Peyer's patch (tissue), 4 donors: ENCODE data around the gene SNRPF.

Source experiments
- CTCF ChIP-seq, 6 experiments: fragments of 450-650 bp in 4 of 6; fragments of 200-600 bp in 2 of 6; sonication (generic) in 1 of 6; IDR thresholded peaks; one replicate each; pipeline ENCODE4 v1.5.1; 2017 to 2019; ENCODE audit warnings: antibody characterized with exemption in 6 of 6, mild to moderate bottlenecking in 3 of 6, moderate library complexity in 1 of 6
- POLR2A ChIP-seq, 2 donors: fragments of 450-650 bp; IDR thresholded peaks; one replicate each; pipeline ENCODE4 v1.5.1; 2017; ENCODE audit warnings: antibody characterized with exemption in 2 of 2, mild to moderate bottlenecking in 2 of 2, moderate library complexity in 2 of 2

- TF ChIP-seq POLR2A (IDR thresholded peaks at IDR 0.05): no peak
- no peak for TF ChIP-seq CTCF (IDR thresholded peaks at IDR 0.05)
These were observed 22.7 kb downstream of the SNRPF start for GRCh38 chr12:95881331-95881955.
